HepG2 (cell line): ENCODE measurements around the gene ATP8A1. TPM values are rescaled to one million over a fixed set of nuclear protein-coding genes. Genes with fewer than 3 reads are reported as not detected.

ENCODE experiments used
- ATAC-seq: fragments of 200-7000 bp; cut with Tn5 transposase; 3 replicates; pipeline ENCODE4 v1.9.1; 2020; ENCODE audit warnings: mild to moderate bottlenecking, moderate library complexity
- BruUV-seq: library from RNA; stranded (reverse); fragments of 400-500 nt; replicated peaks from 2 replicates; lab custom pipeline; 2021; lab: Mats Ljungman, UMichigan
- CTCF ChIA-PET: fragments of 300-600 bp; formaldehyde crosslinking; extraction: SDS; loops from one replicate; lab custom pipeline; 2021; ENCODE audit warnings: low total read pairs, inconsistent platforms, low intra/inter-chr PET ratio; lab: Yijun Ruan, JAX
- POLR2A ChIA-PET: fragments of 350-600 bp; sonication (Branson Sonifier 250); formaldehyde crosslinking; loops from one replicate; lab custom pipeline; 2020; ENCODE audit warnings: antibody characterized with exemption, inconsistent platforms; lab: Yijun Ruan, JAX
- DNase-seq: peaks from one replicate; pipeline ENCODE4 v3.0.0-alpha.2; 2015; ENCODE audit warnings: low spot score
- FAIRE-seq: peaks from 3 replicates; lab custom pipeline; 2011; peaks lifted over from hg19 to GRCh38; lab: Jason Lieb, UNC
- H2AFZ ChIP-seq: one replicate; pipeline ENCODE4 v1.6.1; 2011; ENCODE audit warnings: low read length, inconsistent platforms
- H3K27ac ChIP-seq: fragments of 300-600 bp; 3 replicates; pipeline ENCODE4 v1.8.0; 2011; ENCODE audit warnings: mixed run types, mild to moderate bottlenecking, mixed read lengths, low read length, inconsistent platforms; ENCODE audit not compliant: insufficient read depth; ENCODE audit errors: extremely low read length
- H3K27me3 ChIP-seq, 2 experiments: fragments of 200-600 bp in 1 of 2; 2 replicates in 1 of 2; 3 replicates in 1 of 2; pipeline versions ENCODE4 v1.6.0 to v1.8.0; 2011; ENCODE audit warnings: low read length in 2 of 2, mild to moderate bottlenecking in 2 of 2, moderate library complexity in 2 of 2, inconsistent platforms in 1 of 2; ENCODE audit not compliant: insufficient read depth in 2 of 2, control insufficient read depth in 1 of 2
- H3K36me3 ChIP-seq, 2 experiments: fragments of 200-600 bp in 1 of 2; replicated peaks in 1 of 2; 2 replicates in 1 of 2; 3 replicates in 1 of 2; pipeline versions ENCODE4 v1.5.1 to v1.8.0; 2011; ENCODE audit warnings: low read length in 2 of 2, inconsistent platforms in 1 of 2; ENCODE audit not compliant: insufficient read depth in 2 of 2, control insufficient read depth in 1 of 2
- H3K4me1 ChIP-seq: 2 replicates; pipeline ENCODE4 v1.5.1; 2012; ENCODE audit warnings: low read length, inconsistent platforms; ENCODE audit not compliant: insufficient read depth
- H3K4me2 ChIP-seq: 2 replicates; pipeline ENCODE4 v1.6.0; 2011; ENCODE audit warnings: low read depth, low read length, inconsistent platforms
- H3K4me3 ChIP-seq, 3 experiments: fragments of 200-600 bp in 1 of 3; sonication (generic), shearing (Covaris generic) in 1 of 3; replicated peaks in 1 of 3; 2 replicates each; pipeline ENCODE4 v1.5.1; 2011 to 2016; ENCODE audit warnings: low read length in 3 of 3, inconsistent platforms in 2 of 3, low read depth in 2 of 3, mild to moderate bottlenecking in 2 of 3, control low read depth in 1 of 3, mixed read lengths in 1 of 3; ENCODE audit not compliant: insufficient read depth in 1 of 3
- H3K79me2 ChIP-seq: one replicate; pipeline ENCODE4 v1.6.1; 2011; ENCODE audit warnings: low read length, inconsistent platforms; ENCODE audit not compliant: insufficient read depth
- H3K9ac ChIP-seq: 2 replicates; pipeline ENCODE4 v1.6.0; 2011; ENCODE audit warnings: mild to moderate bottlenecking, low read depth, low read length, inconsistent platforms; ENCODE audit not compliant: insufficient read depth
- H3K9me3 ChIP-seq: 2 replicates; pipeline ENCODE4 v1.5.1; 2012; ENCODE audit warnings: mild to moderate bottlenecking, low read length
- H4K20me1 ChIP-seq: 2 replicates; pipeline ENCODE4 v1.6.0; 2011; ENCODE audit warnings: inconsistent platforms, mild to moderate bottlenecking, low read length, moderate library complexity; ENCODE audit not compliant: insufficient read depth
- CTCF ChIP-seq: sonication (generic); formaldehyde crosslinking; IDR thresholded peaks from 2 replicates; pipeline ENCODE4 v1.5.0; 2020; ENCODE audit warnings: mild to moderate bottlenecking, missing genetic modification reagents, moderate library complexity
- GATA4 ChIP-seq: sonication (generic); IDR thresholded peaks from 2 replicates; pipeline ENCODE4 v1.6.1; 2016; ENCODE audit warnings: antibody characterized with exemption, low read depth, borderline replicate concordance
- IKZF4 ChIP-seq: sonication (generic); formaldehyde crosslinking; IDR thresholded peaks from 2 replicates; pipeline ENCODE4 v1.5.1; 2020; ENCODE audit warnings: borderline replicate concordance, mild to moderate bottlenecking, low read depth, missing genetic modification reagents; ENCODE audit errors: not compliant biosample characterization
- NCOA2 ChIP-seq: sonication (generic); formaldehyde crosslinking; IDR thresholded peaks from 2 replicates; pipeline ENCODE4 v1.8.0; 2022; ENCODE audit warnings: inconsistent platforms
- NFIB ChIP-seq: sonication (generic); formaldehyde crosslinking; IDR thresholded peaks from 2 replicates; pipeline ENCODE4 v1.9.0; 2021; ENCODE audit warnings: missing genetic modification reagents, mild to moderate bottlenecking, borderline replicate concordance
- NR1H2 ChIP-seq: sonication (generic); formaldehyde crosslinking; IDR thresholded peaks from 2 replicates; pipeline ENCODE4 v1.8.1; 2022; ENCODE audit warnings: low read depth, missing genetic modification reagents, borderline replicate concordance
- PBX2 ChIP-seq: IDR thresholded peaks from 2 replicates; pipeline ENCODE4 v1.6.1; 2016; ENCODE audit warnings: control low read depth
- POLR2G ChIP-seq: fragments of 200-400 bp; formaldehyde crosslinking; IDR thresholded peaks from 2 replicates; pipeline ENCODE4 v1.6.1; 2018; ENCODE audit warnings: mild to moderate bottlenecking, low read depth, low read length, moderate library complexity
- TFDP1 ChIP-seq: IDR thresholded peaks from 2 replicates; pipeline ENCODE4 v1.6.1; 2016; ENCODE audit warnings: missing compliant biosample characterization, missing genetic modification reagents, borderline replicate concordance
- ZNF124 ChIP-seq: sonication (generic); formaldehyde crosslinking; IDR thresholded peaks from 2 replicates; pipeline ENCODE4 v1.4.0; 2020; ENCODE audit warnings: missing genetic modification reagents
- ZNF292 ChIP-seq: sonication (generic); formaldehyde crosslinking; IDR thresholded peaks from 2 replicates; pipeline ENCODE4 v1.8.1; 2022; ENCODE audit warnings: mild to moderate bottlenecking, low read depth, missing genetic modification reagents, borderline replicate concordance
- ZNF354B ChIP-seq: sonication (generic); formaldehyde crosslinking; IDR thresholded peaks from 2 replicates; pipeline ENCODE4 v1.8.0; 2022; ENCODE audit warnings: mild to moderate bottlenecking, missing genetic modification reagents
- ZNF513 ChIP-seq: sonication (generic); formaldehyde crosslinking; conservative IDR thresholded peaks from 2 replicates; pipeline ENCODE4 v1.5.0; 2020; ENCODE audit warnings: missing genetic modification reagents
- ZNF770 ChIP-seq: sonication (generic); formaldehyde crosslinking; IDR thresholded peaks from 2 replicates; pipeline ENCODE4 v1.5.0; 2020; ENCODE audit warnings: mild to moderate bottlenecking, missing genetic modification reagents
- WGBS: methylation state at CpG from one replicate; pipeline ENCODE4 v1.1.6; 2017; ENCODE audit warnings: low lambda C conversion rate; 5-methylcytosine and 5-hydroxymethylcytosine counted together
- in situ Hi-C: cut with HindIII; loops from 2 replicates; pipeline ENCODE4 v1.10.0; 2017; ENCODE audit warnings: low pct_unique_long_range_greater_than_20kb; ENCODE audit not compliant: extremely low pct_ligation_motif_present
- intact Hi-C: fragments of 100-400 bp; cut with micrococcal nuclease; formaldehyde crosslinking; loops from one replicate; pipeline ENCODE4 v1.10.0; 2022; ENCODE audit not compliant: unreplicated experiment
- polyA plus RNA-seq, 8 experiments: library from polyadenylated mRNA; depleted of rRNA in 3 of 8; stranded (reverse) in 7 of 8; unstranded in 1 of 8; fragments of >200 nt; fragmentation: Illumina TruSeq in 4 of 8; extraction: Trizol in 4 of 8; gene quantifications; 2 replicates each; pipeline versions ENCODE4 v1.2.1 to v1.2.3, GENCODE V29; 2011 to 2016; ENCODE audit warnings: low read depth in 4 of 8, missing spikeins in 1 of 8, mixed read lengths in 1 of 8; ENCODE audit not compliant: insufficient read depth in 1 of 8
- total RNA-seq, 5 experiments: library from RNA; depleted of rRNA; stranded (reverse); fragments of >200 nt; fragmentation: Illumina TruSeq; extraction: Trizol; gene quantifications; 2 replicates each; pipeline ENCODE4 v1.2.3, GENCODE V29; 2016; ENCODE audit warnings: low read depth in 1 of 5

ATP8A1 gene
- total and polyA plus RNA-seq, 2 of the 13 experiments (the other 11 are each of a cell fraction or from before 2014, with no cell fraction given) = 1.7 to 6.2 TPM

GRCh38 chr4:42466273-42466844 lies 190.5 kb downstream of the ATP8A1 start:
- 52% methylated on average over 2 of the region's 2 CpGs for WGBS
- H3K4me1 ChIP-seq = no peaks in the 10 kb centered on the region
- no peaks in the 10 kb centered on the region for H3K9me3 ChIP-seq
- H3K27me3 ChIP-seq = no peaks in the 10 kb centered on the region
- CTCF ChIA-PET = no interaction called here
- POLR2A ChIA-PET = no interaction called here
- TF ChIP-seq IKZF4 (CRISPR knock-in tag) (no peak), PBX2 (CRISPR knock-in tag) (no peak), ZNF354B (CRISPR knock-in tag) (no peak), ZNF292 (CRISPR knock-in tag) (no peak), CTCF (no peak), ZNF124 (CRISPR knock-in tag) (no peak), POLR2G (no peak), ZNF513 (no peak), NCOA2 (CRISPR knock-in tag) (no peak), ZNF770 (CRISPR knock-in tag) (no peak), TFDP1 (CRISPR knock-in tag) (no peak), NFIB (CRISPR knock-in tag) (no peak), GATA4 (no peak), NR1H2 (no peak)
- no peak overlapping the region for H3K9ac ChIP-seq
- no peaks in the 10 kb centered on the region for H4K20me1 ChIP-seq
- BruUV-seq = no TSS peak
- H3K79me2 ChIP-seq = no peaks in the 10 kb centered on the region
- no peaks in the 10 kb centered on the region for H3K36me3 ChIP-seq
- ATAC-seq (no peak), FAIRE-seq (no peak), DNase-seq (no peak)
- H3K27ac ChIP-seq = no peak overlapping the region
- H3K4me3 ChIP-seq = no peak overlapping the region
- no peak overlapping the region for H3K4me2 ChIP-seq
- H2AFZ ChIP-seq = no peak overlapping the region
- intact Hi-C loops = no loop called here
- in situ Hi-C loops = no loop called here
